ENCODE results near the gene NFKB2. TPM values are rescaled to one million over a fixed set of nuclear protein-coding genes. Genes with fewer than 3 reads are reported as not detected.

NFKB2 gene
- total RNA-seq, 6 experiments from 2014 or later, result 7.5 to 46.0 (median 19.4) TPM

- Histone ChIP-seq H3K4me3 (peak overlapping the region; percentile 86 to 90 (median 89)), H3K27ac (no peak overlapping the region), H3K36me3 (peaks cover 0 to 5% (median 1%) of the 10 kb centered on the region in 4 donors), H3K9me3 (no peaks in the 10 kb centered on the region), H3K27me3 (no peaks in the 10 kb centered on the region), H3K4me1 (peaks cover 0 to 25% (median 11%) of the 10 kb centered on the region in 4 donors)
- ATAC-seq (peak in 1 of 4 donors; percentile 7), DNase-seq (peak in 2 of 3 donors; percentile 66 to 67)
- 0% methylated on average over 24 of the region's 54 CpGs for WGBS (ENCODE audit: insufficient coverage, low coverage, low lambda C conversion rate, missing lambda C conversion rate)
- intact Hi-C loops (cut with DNase I), result no loop called here
- TF ChIP-seq CTCF (IDR thresholded peaks at IDR 0.05) (no peak), POLR2A (IDR thresholded peaks at IDR 0.05) (no peak)
Measured at GRCh38 chr10:102419269-102420180, 24.0 kb downstream of the NFKB2 start.

- peaks cover 0 to 25% (median 11%) of the 10 kb centered on the region in 4 donors for H3K4me1 ChIP-seq
- DNase-seq (peak in 1 of 3 donors; percentile 48), ATAC-seq (no peak)
- intact Hi-C loops (cut with DNase I), result no loop called here
- under 1% methylated on average over 11 of the region's 21 CpGs for WGBS (ENCODE audit: insufficient coverage, low coverage, low lambda C conversion rate, missing lambda C conversion rate)
- no peaks in the 10 kb centered on the region for H3K9me3 ChIP-seq
- H3K4me3 ChIP-seq, result peak overlapping the region; percentile 86 to 90 (median 89)
- H3K27ac ChIP-seq, result peak overlapping the region in 2 of 3 donors; percentile 73 to 89
- H3K36me3 ChIP-seq, result peaks cover 0 to 5% (median 2%) of the 10 kb centered on the region in 4 donors
- TF ChIP-seq POLR2A (IDR thresholded peaks at IDR 0.05) (no peak), CTCF (IDR thresholded peaks at IDR 0.05) (no peak)
- H3K27me3 ChIP-seq, result no peaks in the 10 kb centered on the region
Measured at GRCh38 chr10:102420181-102420713, 24.7 kb downstream of the NFKB2 start.

- intact Hi-C loops (cut with DNase I), result no loop called here
- H3K27ac ChIP-seq, result peak within 1 kb of the TSS; percentile 71 to 89 (median 73)
Measured at GRCh38 chr10:102420714-102421506, 25.4 kb downstream of the NFKB2 start, which contains the start of gene FBXL15. TSS of gene FBXL15 (plus strand) at chr10:102420836. CDS start at chr10:102421130, 294 bp downstream.

More at GRCh38 chr10:102420714-102421506, 25.4 kb downstream of the NFKB2 start, which contains the start of gene FBXL15:
- peak; percentile 79 to 83 (median 80) for ATAC-seq
- H3K9me3 ChIP-seq, result no peaks in the 10 kb centered on the region
- WGBS (ENCODE audit: insufficient coverage, low coverage, low lambda C conversion rate, missing lambda C conversion rate), result 0% methylated on average over 26 of the region's 66 CpGs
- peaks cover 0 to 25% (median 11%) of the 10 kb centered on the region in 4 donors for H3K4me1 ChIP-seq
- peak within 1 kb of the TSS; percentile 86 to 90 (median 89) for H3K4me3 ChIP-seq
- H3K36me3 ChIP-seq, result peaks cover 0 to 5% (median 2%) of the 10 kb centered on the region in 4 donors
- DNase-seq, result peak; percentile 95 to 97 (median 96)
- no peak for TF ChIP-seq CTCF (IDR thresholded peaks at IDR 0.05)
- peak; percentile 67 for TF ChIP-seq POLR2A (IDR thresholded peaks at IDR 0.05)
- no peaks in the 10 kb centered on the region for H3K27me3 ChIP-seq
